Endodermal cell (in vitro differentiated cells): ENCODE data around the gene TTR. TPM values are rescaled to one million over a fixed set of nuclear protein-coding genes. Genes with fewer than 3 reads are reported as not detected.

Source experiments
- DNase-seq: peaks from one replicate; pipeline ENCODE4 v3.0.0-alpha.2; 2017
- H3K27ac ChIP-seq: 2 replicates; pipeline ENCODE4 v1.5.1; 2013; ENCODE audit warnings: mild to moderate bottlenecking, low read depth, low read length, moderate library complexity
- H3K27me3 ChIP-seq: 2 replicates; pipeline ENCODE4 v1.6.1; 2013; ENCODE audit warnings: mild to moderate bottlenecking, low read length, moderate library complexity; ENCODE audit not compliant: insufficient read depth, control insufficient read depth, poor library complexity, severe bottlenecking
- H3K36me3 ChIP-seq: 2 replicates; pipeline ENCODE4 v1.7.0; 2013; ENCODE audit warnings: mild to moderate bottlenecking, low read length, moderate library complexity; ENCODE audit not compliant: control insufficient read depth, insufficient read depth
- H3K4me1 ChIP-seq: one replicate; pipeline ENCODE4 v1.7.0; 2013; ENCODE audit warnings: low read length; ENCODE audit not compliant: control insufficient read depth, insufficient read depth
- H3K4me3 ChIP-seq: 2 replicates; pipeline ENCODE4 v1.5.1; 2013; ENCODE audit warnings: mild to moderate bottlenecking, low read length, moderate library complexity
- H3K9ac ChIP-seq: 2 replicates; pipeline ENCODE4 v1.6.1; 2013; ENCODE audit warnings: mild to moderate bottlenecking, low read length, moderate library complexity; ENCODE audit not compliant: poor library complexity, severe bottlenecking; ENCODE audit errors: extremely low read depth
- H3K9me3 ChIP-seq: 2 replicates; pipeline ENCODE4 v1.6.1; 2013; ENCODE audit warnings: mild to moderate bottlenecking, low read length, moderate library complexity; ENCODE audit not compliant: control insufficient read depth
- H3K27ac Mint-ChIP-seq: 2 replicates; pipeline ENCODE4 v1.8.0; 2020; ENCODE audit warnings: mixed read lengths
- H3K27me3 Mint-ChIP-seq: 2 replicates; pipeline ENCODE4 v1.8.0; 2021; ENCODE audit warnings: mild to moderate bottlenecking, mixed read lengths; ENCODE audit not compliant: insufficient read depth
- H3K36me3 Mint-ChIP-seq: 2 replicates; pipeline ENCODE4 v1.8.0; 2020; ENCODE audit warnings: low read depth, mixed read lengths
- H3K4me1 Mint-ChIP-seq: 2 replicates; pipeline ENCODE4 v1.8.0; 2020; ENCODE audit warnings: mixed read lengths
- H3K4me3 Mint-ChIP-seq: 2 replicates; pipeline ENCODE4 v1.8.0; 2020; ENCODE audit warnings: mild to moderate bottlenecking, moderate library complexity, mixed read lengths
- H3K9me3 Mint-ChIP-seq: 2 replicates; pipeline ENCODE4 v1.8.0; 2020; ENCODE audit warnings: mild to moderate bottlenecking, mixed read lengths
- WGBS, 2 experiments: methylation state at CpG; one replicate each; pipeline versions ENCODE4 v1.1.5 to v1.1.7; 2013; ENCODE audit warnings: missing lambda C conversion rate in 2 of 2, mixed read lengths in 1 of 2; ENCODE audit not compliant: insufficient coverage in 1 of 2, insufficient read length in 1 of 2; 5-methylcytosine and 5-hydroxymethylcytosine counted together
- total RNA-seq, 2 donors: library from RNA; stranded (reverse); fragmentation: NEBNext Ultra II Directional in 1 of 2; extraction: Animal tissue kit (Norgen Biotek cat#: 25700) in 1 of 2; gene quantifications; 2 replicates in 1 of 2; 3 replicates in 1 of 2; pipeline ENCODE4 v1.2.1, GENCODE V29; 2021
- TF ChIP-seq, protein P1 (sequence below): fragments of 200-600 bp; sonication (generic); conservative IDR thresholded peaks from 2 replicates; pipeline ENCODE4 v1.5.0; 2021; ENCODE audit warnings: antibody characterized with exemption, mild to moderate bottlenecking

Gene TTR
- total RNA-seq, 2 donors from 2014 or later = not detected

DNA sequence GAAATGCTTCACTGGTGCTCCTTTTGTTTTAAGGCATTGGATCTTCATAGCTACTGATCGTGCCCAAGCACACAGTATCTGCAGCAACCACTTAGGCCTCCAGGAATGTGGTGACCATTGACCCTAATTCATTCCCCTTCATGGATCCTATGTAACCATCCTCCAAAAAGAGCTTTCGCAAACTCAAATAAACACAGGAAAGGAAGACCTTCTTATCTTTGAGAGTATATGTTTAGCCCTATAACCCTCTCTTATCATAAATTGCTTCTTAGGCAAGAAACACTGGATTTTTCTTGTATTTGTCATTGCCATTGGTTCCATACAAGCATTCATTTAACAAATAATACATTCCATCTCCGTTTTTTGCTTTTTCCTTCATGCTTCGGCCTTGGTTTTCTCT is 4.1 kb upstream of the TTR start:
- Histone ChIP-seq H3K36me3 (no peaks in the 10 kb centered on the region), H3K27me3 (no peaks in the 10 kb centered on the region), H3K4me1 (peaks cover 3% of the 10 kb centered on the region), H3K4me3 (no peak overlapping the region), H3K27ac (no peak overlapping the region), H3K9me3 (peaks cover 5% of the 10 kb centered on the region), H3K9ac (no peak overlapping the region)
- no peaks in the 10 kb centered on the region for H3K9me3 Mint-ChIP-seq
- peaks cover 8% of the 10 kb centered on the region for H3K4me1 Mint-ChIP-seq
- H3K27ac Mint-ChIP-seq = no peak overlapping the region
- 20 to 90% methylated on average over 1 to 4 of the region's 4 CpGs for WGBS, 2 experiments
- H3K27me3 Mint-ChIP-seq = no peaks in the 10 kb centered on the region
- no peak for DNase-seq
- TF ChIP-seq, protein P1, sequence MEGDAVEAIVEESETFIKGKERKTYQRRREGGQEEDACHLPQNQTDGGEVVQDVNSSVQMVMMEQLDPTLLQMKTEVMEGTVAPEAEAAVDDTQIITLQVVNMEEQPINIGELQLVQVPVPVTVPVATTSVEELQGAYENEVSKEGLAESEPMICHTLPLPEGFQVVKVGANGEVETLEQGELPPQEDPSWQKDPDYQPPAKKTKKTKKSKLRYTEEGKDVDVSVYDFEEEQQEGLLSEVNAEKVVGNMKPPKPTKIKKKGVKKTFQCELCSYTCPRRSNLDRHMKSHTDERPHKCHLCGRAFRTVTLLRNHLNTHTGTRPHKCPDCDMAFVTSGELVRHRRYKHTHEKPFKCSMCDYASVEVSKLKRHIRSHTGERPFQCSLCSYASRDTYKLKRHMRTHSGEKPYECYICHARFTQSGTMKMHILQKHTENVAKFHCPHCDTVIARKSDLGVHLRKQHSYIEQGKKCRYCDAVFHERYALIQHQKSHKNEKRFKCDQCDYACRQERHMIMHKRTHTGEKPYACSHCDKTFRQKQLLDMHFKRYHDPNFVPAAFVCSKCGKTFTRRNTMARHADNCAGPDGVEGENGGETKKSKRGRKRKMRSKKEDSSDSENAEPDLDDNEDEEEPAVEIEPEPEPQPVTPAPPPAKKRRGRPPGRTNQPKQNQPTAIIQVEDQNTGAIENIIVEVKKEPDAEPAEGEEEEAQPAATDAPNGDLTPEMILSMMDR = no peak
- H3K4me3 Mint-ChIP-seq = no peak overlapping the region
- no peaks in the 10 kb centered on the region for H3K36me3 Mint-ChIP-seq

DNA sequence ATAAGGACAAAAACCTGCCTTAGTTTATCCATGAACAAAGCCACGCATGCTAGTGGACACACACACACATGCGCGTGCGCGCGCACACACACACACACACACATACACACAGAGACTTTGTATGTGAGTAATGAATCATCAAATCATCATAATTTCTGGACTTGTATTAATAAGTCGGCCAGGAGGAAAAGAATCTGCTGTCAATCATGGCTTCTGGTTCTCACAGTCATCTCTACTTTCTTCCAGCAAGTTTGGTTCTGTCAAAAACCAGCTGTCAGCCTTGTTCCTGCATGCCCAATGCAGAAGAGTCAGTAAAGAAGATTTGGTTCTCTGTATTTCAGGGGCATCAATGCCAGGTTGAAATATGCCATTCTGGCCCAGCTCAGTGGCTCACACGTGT is 1.1 kb upstream of the TTR start:
- Histone ChIP-seq H3K4me1 (peaks cover 3% of the 10 kb centered on the region), H3K27me3 (no peaks in the 10 kb centered on the region), H3K9me3 (peaks cover 5% of the 10 kb centered on the region), H3K36me3 (no peaks in the 10 kb centered on the region), H3K27ac (no peak overlapping the region), H3K9ac (no peak overlapping the region), H3K4me3 (no peak overlapping the region)
- H3K4me1 Mint-ChIP-seq = peaks cover 8% of the 10 kb centered on the region
- WGBS, 2 experiments = 81 to 92% methylated on average over 2 to 3 of the region's 8 CpGs
- no peak for DNase-seq
- no peak overlapping the region for H3K27ac Mint-ChIP-seq
- H3K27me3 Mint-ChIP-seq = no peaks in the 10 kb centered on the region
- TF ChIP-seq, protein P1 = no peak
- no peak overlapping the region for H3K4me3 Mint-ChIP-seq
- no peaks in the 10 kb centered on the region for H3K36me3 Mint-ChIP-seq
- no peaks in the 10 kb centered on the region for H3K9me3 Mint-ChIP-seq

DNA sequence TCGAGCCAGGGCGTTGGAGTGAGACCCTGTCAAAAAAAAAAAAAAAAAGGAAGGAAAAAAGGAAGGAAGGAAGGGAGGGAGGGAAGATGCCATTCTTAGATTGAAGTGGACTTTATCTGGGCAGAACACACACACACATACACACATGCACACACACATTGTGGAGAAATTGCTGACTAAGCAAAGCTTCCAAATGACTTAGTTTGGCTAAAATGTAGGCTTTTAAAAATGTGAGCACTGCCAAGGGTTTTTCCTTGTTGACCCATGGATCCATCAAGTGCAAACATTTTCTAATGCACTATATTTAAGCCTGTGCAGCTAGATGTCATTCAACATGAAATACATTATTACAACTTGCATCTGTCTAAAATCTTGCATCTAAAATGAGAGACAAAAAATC is 564 bp upstream of the TTR start:
- Mint-ChIP-seq H3K4me3 (no peak overlapping the region), H3K27ac (no peak overlapping the region), H3K27me3 (no peaks in the 10 kb centered on the region), H3K4me1 (peaks cover 8% of the 10 kb centered on the region), H3K36me3 (no peaks in the 10 kb centered on the region), H3K9me3 (no peaks in the 10 kb centered on the region)
- Histone ChIP-seq H3K27ac (no peak overlapping the region), H3K36me3 (no peaks in the 10 kb centered on the region), H3K9me3 (peaks cover 5% of the 10 kb centered on the region), H3K4me1 (peaks cover 3% of the 10 kb centered on the region), H3K27me3 (no peaks in the 10 kb centered on the region), H3K4me3 (no peak overlapping the region), H3K9ac (no peak overlapping the region)
- DNase-seq = no peak
- TF ChIP-seq, protein P1 = no peak
- 94% methylated on average over 2 of the region's 2 CpGs; no CpG with 5 or more reads in 1 of the 2 experiments for WGBS, 2 experiments
